ENCODE data around the gene NANOS1.
A peak's percentile ranks its signal among the peaks of the same experiment; 100 is the strongest.

The NANOS1 gene, protein sequence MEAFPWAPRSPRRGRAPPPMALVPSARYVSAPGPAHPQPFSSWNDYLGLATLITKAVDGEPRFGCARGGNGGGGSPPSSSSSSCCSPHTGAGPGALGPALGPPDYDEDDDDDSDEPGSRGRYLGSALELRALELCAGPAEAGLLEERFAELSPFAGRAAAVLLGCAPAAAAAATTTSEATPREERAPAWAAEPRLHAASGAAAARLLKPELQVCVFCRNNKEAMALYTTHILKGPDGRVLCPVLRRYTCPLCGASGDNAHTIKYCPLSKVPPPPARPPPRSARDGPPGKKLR

DNA sequence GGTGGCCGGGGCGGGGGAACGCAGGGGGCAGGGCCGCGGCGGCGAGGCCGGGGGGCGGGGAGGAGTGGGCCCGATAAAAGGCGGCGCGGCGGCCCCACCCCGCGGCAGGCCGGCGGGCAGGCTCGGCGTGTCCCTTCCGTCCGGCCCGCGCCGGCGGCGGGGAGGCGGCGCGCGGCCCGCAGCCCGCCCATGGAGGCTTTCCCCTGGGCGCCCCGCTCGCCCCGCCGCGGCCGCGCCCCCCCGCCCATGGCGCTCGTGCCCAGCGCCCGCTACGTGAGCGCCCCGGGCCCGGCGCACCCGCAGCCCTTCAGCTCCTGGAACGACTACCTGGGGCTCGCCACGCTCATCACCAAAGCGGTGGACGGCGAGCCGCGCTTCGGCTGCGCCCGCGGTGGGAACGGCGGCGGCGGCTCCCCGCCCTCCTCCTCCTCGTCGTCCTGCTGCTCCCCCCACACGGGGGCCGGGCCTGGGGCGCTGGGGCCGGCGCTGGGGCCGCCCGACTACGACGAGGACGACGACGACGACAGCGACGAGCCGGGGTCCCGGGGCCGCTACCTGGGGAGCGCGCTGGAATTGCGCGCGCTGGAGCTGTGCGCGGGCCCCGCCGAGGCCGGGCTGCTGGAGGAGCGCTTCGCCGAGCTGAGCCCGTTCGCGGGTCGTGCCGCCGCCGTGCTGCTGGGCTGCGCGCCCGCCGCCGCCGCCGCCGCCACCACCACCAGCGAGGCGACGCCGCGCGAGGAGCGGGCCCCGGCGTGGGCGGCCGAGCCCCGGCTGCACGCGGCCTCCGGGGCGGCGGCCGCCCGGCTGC is at the start of gene NANOS1:
NANOS1 (plus strand) TSS at position 102 of the 808 bp plus-strand sequence; CDS start at position 190, 88 bp downstream.
- H3K4me1 Mint-ChIP-seq, result peaks cover 11% of the 10 kb centered on the region
- no peaks in the 10 kb centered on the region for H3K9me3 Mint-ChIP-seq
- ATAC-seq (peak; percentile 46), DNase-seq (ENCODE audit: low spot score in 2 of 2) (peak; percentile 20 to 74)
- H3K4me3 Mint-ChIP-seq, result peak within 1 kb of the TSS; percentile 64
- H3K27ac Mint-ChIP-seq, result peak within 1 kb of the TSS; percentile 87
- H3K36me3 Mint-ChIP-seq, result peaks cover 44% of the 10 kb centered on the region

DNA sequence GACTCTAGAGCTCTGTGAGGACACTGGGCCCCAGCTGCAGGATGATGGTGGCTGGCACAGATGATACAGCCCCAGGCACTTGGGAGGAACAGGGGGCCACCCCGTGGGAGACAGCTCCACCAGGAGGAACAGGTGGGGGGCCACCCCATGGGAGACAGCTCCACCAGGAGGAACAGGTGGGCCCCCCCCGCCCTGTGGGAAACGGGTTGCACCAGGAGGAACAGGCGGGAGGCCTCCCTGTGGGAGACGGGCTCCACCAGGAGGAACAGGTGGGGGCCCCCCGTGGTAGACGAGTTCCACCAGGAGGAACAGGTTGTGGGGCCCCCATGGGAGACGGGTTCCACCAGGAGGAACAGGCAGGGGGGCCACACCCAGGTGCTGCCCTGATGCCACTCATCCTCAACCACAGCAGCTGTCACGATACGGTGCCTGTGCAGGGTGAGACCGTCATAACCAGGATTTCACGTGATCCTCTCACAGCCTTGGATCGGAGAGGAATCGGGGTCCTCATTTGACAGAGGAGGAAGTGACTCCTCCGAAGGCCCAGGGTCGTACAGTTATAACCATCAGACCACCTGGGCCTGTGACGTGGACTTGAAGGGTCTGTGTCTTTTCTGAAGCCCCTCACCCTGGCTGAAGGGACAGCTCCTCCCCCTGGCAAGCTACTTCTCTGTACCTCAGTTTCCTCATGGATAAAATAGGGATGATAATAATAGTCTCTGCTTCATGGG is 49.2 kb upstream of the NANOS1 start:
- no peak overlapping the region for H3K27ac Mint-ChIP-seq
- H3K9me3 Mint-ChIP-seq, result peaks cover 10% of the 10 kb centered on the region
- ATAC-seq, result no peak
- no peaks in the 10 kb centered on the region for H3K4me1 Mint-ChIP-seq
- no peaks in the 10 kb centered on the region for H3K36me3 Mint-ChIP-seq
- no peak overlapping the region for H3K4me3 Mint-ChIP-seq
- DNase-seq (ENCODE audit: low spot score in 2 of 2), result no peak

DNA sequence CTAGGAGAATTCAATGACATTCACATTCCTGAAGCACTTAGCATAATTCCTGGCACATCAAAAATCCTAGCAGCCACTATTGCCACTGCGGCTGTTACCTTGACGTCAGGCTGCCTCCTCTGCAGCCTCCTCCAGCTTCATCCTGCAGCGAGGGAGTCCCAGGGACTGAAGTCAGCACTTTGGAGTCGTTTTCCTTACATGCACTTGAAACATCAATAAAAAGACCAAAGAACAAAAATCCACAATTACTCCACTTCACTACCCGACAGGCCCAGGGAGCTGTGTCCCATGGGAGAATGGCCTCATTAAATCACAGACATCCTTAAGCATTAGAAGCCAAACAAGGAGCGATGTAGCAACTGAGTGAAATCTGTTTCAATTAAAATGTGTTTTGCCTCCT is 48.6 kb upstream of the NANOS1 start:
- Mint-ChIP-seq H3K4me3 (no peak overlapping the region), H3K36me3 (no peaks in the 10 kb centered on the region), H3K27ac (no peak overlapping the region), H3K9me3 (peaks cover 16% of the 10 kb centered on the region), H3K4me1 (no peaks in the 10 kb centered on the region)
- ATAC-seq (no peak), DNase-seq (ENCODE audit: low spot score in 2 of 2) (no peak)

DNA sequence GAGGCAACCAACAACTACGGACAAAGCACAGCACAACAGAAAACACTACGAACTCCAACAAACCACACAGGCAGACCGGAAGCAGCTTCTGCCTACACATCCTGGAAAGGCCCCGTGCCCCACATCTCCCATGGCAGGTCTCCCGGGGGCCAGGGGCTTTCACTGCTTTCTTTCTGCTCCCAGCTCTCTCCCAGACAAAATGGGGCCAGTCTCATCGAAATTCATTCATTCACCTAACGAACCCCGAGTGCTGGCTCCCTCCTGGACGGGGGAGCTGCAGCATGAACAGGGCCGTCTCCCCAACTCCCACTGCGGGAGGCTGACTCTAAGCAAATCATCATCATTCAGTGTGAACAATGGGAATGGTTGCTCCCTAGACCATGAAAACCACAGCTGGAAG is 47.6 kb upstream of the NANOS1 start:
- Mint-ChIP-seq H3K4me1 (peaks cover 3% of the 10 kb centered on the region), H3K27ac (no peak overlapping the region), H3K9me3 (peaks cover 16% of the 10 kb centered on the region), H3K36me3 (no peaks in the 10 kb centered on the region), H3K4me3 (no peak overlapping the region)
- ATAC-seq, result no peak
- no peak for DNase-seq (ENCODE audit: low spot score in 2 of 2)

DNA sequence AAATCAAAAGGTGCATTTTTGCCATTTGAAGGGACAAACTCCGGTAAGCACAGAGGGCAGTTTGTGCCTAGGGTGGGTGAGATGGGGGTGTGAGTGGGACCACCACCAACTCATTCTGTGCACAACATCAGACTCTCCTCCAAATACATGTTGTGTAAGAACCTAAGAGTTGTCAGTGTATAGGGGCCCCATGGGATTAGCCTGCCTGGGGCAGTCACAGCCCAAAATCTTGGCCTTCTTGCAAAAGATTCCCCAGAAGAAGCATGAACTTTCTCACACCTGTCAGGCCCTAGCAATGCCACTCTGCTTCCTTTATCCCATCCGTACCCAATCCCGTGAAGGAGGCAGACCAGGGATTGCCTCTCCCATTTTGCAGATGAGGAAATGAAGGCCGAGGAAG is 47.1 kb upstream of the NANOS1 start:
- peaks cover 8% of the 10 kb centered on the region for H3K4me1 Mint-ChIP-seq
- no peaks in the 10 kb centered on the region for H3K36me3 Mint-ChIP-seq
- no peak for DNase-seq (ENCODE audit: low spot score in 2 of 2)
- no peak for ATAC-seq
- no peak overlapping the region for H3K27ac Mint-ChIP-seq
- H3K4me3 Mint-ChIP-seq, result no peak overlapping the region
- peaks cover 16% of the 10 kb centered on the region for H3K9me3 Mint-ChIP-seq

DNA sequence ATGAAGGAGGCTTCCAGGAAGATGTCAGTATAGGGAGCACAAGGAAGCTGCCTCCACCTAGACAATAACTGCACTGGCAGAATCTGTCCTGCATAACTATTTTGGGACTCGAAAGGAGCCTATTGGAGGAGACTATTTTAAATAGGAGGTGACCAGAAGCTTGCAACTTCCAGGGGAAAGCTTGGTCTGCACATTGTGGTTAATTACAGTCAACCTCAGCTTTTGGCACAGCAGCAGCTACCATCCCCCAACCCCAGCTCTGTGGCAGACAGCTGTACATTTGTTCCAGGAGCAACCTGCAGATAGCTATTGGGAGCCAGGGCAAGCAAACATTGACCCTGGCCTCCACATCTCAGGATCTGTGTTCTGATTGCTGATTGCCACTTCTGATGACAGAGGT is 46.3 kb upstream of the NANOS1 start:
- DNase-seq (ENCODE audit: low spot score in 2 of 2), result no peak
- Mint-ChIP-seq H3K9me3 (peaks cover 16% of the 10 kb centered on the region), H3K4me3 (no peak overlapping the region), H3K36me3 (no peaks in the 10 kb centered on the region), H3K27ac (no peak overlapping the region), H3K4me1 (peaks cover 12% of the 10 kb centered on the region)
- no peak for ATAC-seq

DNA sequence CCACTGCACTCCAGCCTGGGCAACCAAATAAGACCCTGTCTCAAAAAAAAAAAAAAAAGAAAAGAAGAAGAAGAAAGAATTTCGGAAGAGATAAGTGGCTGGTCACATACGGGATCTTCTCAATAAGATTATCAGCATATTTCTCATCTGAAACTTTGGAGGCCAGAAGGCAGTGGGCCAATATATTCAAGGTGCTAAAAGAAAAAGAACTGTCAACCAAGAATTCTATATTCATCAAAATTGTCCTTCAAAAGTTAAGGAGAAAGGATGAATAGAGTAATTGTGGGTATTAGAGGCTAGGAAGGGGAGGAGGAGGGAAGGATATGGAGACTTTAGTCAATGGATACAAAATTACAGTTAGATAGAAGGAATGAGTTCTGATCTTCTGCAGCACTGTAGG is 43.9 kb upstream of the NANOS1 start:
- no peaks in the 10 kb centered on the region for H3K36me3 Mint-ChIP-seq
- peaks cover 16% of the 10 kb centered on the region for H3K9me3 Mint-ChIP-seq
- H3K27ac Mint-ChIP-seq, result no peak overlapping the region
- no peak overlapping the region for H3K4me3 Mint-ChIP-seq
- ATAC-seq (no peak), DNase-seq (ENCODE audit: low spot score in 2 of 2) (no peak)
- H3K4me1 Mint-ChIP-seq, result peaks cover 12% of the 10 kb centered on the region

DNA sequence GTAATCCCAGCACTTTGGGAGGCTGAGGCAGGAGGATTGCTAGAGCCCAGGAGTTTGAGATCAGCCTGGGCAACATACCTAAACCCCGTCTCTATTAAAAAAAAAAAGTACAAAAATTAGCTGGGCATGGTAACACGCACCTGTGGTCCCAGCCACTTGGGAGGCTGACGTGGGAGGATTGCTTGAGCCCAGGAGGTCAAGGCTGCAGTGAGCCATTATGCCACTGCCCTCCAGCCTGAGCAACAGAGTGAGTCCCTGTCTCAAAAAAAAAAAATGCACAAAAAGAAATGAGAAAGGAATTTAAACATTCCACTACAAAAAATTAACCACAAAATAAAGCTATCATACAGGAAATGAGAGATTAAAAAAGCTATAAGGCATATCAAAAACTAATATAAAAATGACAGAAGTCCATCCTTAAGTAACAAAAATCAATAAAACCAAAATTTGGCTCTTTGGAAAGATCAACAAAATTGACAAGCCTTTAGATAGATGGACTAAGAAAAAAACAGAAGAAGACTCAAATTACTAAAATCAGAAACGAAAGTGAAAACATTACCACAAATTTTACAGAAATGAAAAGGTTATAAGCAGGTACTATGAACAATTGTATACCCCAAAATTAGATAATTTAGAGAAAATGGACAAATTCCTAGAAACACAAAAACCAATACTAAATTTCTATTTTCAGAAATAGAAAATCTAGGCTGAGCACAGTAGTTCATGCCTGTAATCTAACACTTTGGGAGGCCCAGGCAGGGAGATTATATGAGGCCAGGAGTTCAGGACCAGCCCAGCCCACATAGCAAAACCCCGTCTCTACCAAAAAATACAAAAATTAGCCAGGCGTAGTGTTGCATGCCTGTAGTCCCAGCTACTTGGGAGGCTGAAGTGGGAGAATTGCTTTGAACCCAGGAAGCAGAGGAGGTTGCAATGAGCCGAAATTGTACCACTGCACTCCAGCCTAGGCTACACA is 42.4 kb upstream of the NANOS1 start:
- H3K27ac Mint-ChIP-seq, result peak overlapping the region; percentile 52
- no peaks in the 10 kb centered on the region for H3K36me3 Mint-ChIP-seq
- ATAC-seq (peak; percentile 58), DNase-seq (ENCODE audit: low spot score in 2 of 2) (no peak)
- peaks cover 16% of the 10 kb centered on the region for H3K9me3 Mint-ChIP-seq
- H3K4me3 Mint-ChIP-seq, result no peak overlapping the region
- H3K4me1 Mint-ChIP-seq, result peaks cover 12% of the 10 kb centered on the region

DNA sequence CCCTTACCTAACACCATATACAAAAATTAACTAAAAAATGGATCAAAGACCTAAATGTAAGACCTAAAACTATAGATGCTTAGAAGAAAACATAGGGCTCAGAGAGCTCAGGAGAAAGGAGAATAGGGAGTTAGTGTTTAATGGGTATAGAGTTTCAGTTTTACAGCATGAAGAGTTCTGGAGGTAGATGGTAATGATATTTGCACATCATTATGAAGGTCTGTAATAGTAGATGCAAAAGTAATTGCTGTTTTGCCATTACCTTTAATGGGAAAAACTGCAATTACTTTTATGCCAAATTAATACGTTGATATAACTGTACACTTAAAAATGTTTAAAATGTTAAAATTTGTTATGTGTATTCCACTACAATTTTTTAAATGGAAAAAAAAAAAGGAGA is 39.2 kb upstream of the NANOS1 start:
- DNase-seq (ENCODE audit: low spot score in 2 of 2), result no peak
- no peak overlapping the region for H3K4me3 Mint-ChIP-seq
- peaks cover 12% of the 10 kb centered on the region for H3K4me1 Mint-ChIP-seq
- H3K9me3 Mint-ChIP-seq, result peaks cover 6% of the 10 kb centered on the region
- no peak for ATAC-seq
- H3K27ac Mint-ChIP-seq, result no peak overlapping the region
- no peaks in the 10 kb centered on the region for H3K36me3 Mint-ChIP-seq

DNA sequence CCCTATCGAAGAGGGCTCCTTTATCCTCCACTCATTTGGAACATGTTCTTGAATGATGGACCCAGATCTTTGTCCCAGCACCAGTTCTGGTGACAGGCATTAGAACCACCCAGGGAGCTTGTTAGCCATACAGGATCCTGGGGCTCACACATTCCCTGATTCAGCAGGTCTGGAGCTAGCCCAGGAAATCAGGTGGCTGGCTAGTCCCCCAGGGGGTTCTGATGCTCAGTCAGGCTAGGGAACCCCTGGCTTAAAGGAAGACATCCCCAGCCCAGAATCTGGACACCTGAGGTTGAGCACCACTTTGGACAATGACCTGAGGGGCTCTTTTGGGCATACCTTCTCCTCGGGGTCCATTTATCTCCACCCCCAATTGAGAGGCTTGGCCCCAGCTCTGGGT is 37.0 kb upstream of the NANOS1 start:
- Mint-ChIP-seq H3K27ac (no peak overlapping the region), H3K4me3 (no peak overlapping the region)

DNA sequence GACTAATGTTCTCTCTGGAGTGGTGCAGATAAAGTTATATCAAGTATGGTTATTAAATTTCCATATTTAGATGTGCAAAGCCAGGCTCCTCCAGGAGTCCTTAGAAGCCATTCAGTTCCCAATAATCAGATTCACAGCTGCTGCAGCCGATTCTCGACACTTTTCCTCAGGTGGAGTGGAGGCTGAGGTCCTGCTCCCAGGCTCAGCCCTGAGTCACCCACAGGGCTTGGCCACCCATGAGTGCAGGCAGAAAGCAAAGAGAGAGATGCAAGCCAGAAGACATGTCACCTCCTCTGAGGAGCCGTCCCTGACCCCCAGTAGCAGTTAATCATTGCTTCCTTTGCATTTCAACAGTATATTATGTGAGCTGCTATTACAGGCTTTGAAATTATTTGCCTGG is 36.3 kb upstream of the NANOS1 start:
- Mint-ChIP-seq H3K4me3 (no peak overlapping the region), H3K9me3 (no peaks in the 10 kb centered on the region)
- ATAC-seq, result no peak

More for the DNA sequence above, 37.0 kb upstream of the NANOS1 start:
- Mint-ChIP-seq H3K9me3 (no peaks in the 10 kb centered on the region), H3K4me1 (peaks cover 4% of the 10 kb centered on the region), H3K36me3 (no peaks in the 10 kb centered on the region)
- DNase-seq (ENCODE audit: low spot score in 2 of 2) (no peak), ATAC-seq (no peak)

DNA sequence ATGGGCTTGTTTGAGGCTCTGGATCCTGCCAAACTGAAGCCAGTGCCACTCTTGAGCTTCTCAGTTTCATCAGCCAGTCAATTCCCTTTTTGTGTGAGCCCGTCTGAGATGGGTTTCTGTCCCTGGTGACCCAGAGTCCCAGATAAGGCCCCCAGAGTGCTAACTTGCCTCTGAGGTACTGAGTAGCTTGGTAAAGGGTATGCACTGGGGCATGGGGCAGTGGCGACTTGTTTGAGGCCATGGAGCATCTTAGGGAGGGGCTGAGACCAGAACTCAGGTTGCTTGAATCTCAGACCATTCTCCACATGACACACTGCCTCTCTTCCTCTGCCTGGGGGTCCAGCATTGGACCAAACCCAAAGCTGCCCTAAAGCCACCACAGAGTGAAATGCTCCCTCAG is 35.2 kb upstream of the NANOS1 start:
- no peak for DNase-seq (ENCODE audit: low spot score in 2 of 2)
- H3K9me3 Mint-ChIP-seq, result no peaks in the 10 kb centered on the region
- H3K27ac Mint-ChIP-seq, result no peak overlapping the region
- H3K36me3 Mint-ChIP-seq, result no peaks in the 10 kb centered on the region
- H3K4me1 Mint-ChIP-seq, result no peaks in the 10 kb centered on the region
- no peak for ATAC-seq
- no peak overlapping the region for H3K4me3 Mint-ChIP-seq

More for the DNA sequence above, 36.3 kb upstream of the NANOS1 start:
- Mint-ChIP-seq H3K27ac (no peak overlapping the region), H3K4me1 (no peaks in the 10 kb centered on the region), H3K36me3 (no peaks in the 10 kb centered on the region)
- no peak for DNase-seq (ENCODE audit: low spot score in 2 of 2)

DNA sequence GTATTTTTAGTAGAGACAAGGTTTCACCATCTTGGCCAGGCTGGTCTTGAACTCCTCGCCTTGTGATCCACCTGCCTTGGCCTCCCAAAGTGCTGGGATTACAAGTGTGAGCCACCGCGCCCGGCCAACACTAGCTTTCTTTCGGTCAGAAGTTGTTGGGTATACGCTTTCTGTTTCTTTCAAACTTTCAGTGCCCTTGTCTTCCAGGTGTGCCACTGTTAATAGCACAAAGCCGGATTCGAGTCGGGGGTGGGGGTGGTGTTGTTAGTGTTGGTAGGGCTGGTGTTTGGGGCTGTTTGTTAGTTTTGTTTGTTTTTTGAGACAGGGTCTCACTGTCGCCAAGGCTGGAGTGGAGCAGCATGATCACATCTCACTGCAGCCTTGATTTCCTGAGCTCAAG is 33.8 kb upstream of the NANOS1 start:
- Mint-ChIP-seq H3K27ac (no peak overlapping the region), H3K9me3 (no peaks in the 10 kb centered on the region), H3K4me3 (no peak overlapping the region), H3K4me1 (no peaks in the 10 kb centered on the region), H3K36me3 (no peaks in the 10 kb centered on the region)
- ATAC-seq, result no peak
- no peak for DNase-seq (ENCODE audit: low spot score in 2 of 2)

DNA sequence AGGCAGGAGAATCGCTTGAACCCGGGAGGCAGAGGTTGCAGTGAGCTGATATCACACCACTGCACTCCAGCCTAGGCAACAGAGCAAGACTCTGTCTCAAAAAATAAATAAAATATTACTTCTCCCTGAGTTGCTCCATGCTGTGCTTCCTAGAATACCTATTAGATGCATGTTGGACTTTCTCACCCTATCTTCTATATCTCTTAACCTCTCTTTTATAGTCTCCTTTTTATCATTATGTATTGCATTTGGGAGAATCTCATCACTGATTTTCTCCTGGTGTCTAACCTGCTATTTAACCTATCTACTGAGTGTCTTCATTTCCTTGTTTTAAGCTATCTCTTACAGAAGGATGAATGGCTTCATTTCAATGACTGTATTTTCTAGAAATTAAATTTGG is 32.1 kb upstream of the NANOS1 start:
- Mint-ChIP-seq H3K36me3 (no peaks in the 10 kb centered on the region), H3K27ac (no peak overlapping the region)
- no peak for DNase-seq (ENCODE audit: low spot score in 2 of 2)

DNA sequence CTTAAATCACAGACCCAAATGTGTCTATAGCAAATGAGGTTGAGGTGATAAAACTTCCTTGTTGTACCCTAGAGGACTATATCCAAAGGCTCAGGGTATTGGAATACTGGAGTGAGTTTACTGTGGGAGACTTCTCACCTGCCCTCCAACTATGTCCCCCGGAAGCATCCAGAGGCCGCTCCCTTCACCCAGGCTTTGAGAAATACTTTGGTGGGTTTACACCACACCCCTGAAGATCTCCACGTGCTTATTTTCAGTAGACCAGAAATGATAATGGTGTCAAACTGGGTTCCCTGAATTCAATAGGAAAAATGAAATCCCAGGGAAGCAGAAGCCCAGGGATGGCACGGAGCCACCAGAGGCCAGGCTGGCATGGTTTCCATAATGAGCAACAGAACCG is 31.3 kb upstream of the NANOS1 start:
- no peak for ATAC-seq
- Mint-ChIP-seq H3K4me3 (no peak overlapping the region), H3K27ac (no peak overlapping the region), H3K9me3 (no peaks in the 10 kb centered on the region), H3K36me3 (no peaks in the 10 kb centered on the region), H3K4me1 (no peaks in the 10 kb centered on the region)
- DNase-seq (ENCODE audit: low spot score in 2 of 2), result no peak

More for the DNA sequence above, 32.1 kb upstream of the NANOS1 start:
- Mint-ChIP-seq H3K9me3 (no peaks in the 10 kb centered on the region), H3K4me3 (no peak overlapping the region), H3K4me1 (no peaks in the 10 kb centered on the region)
- ATAC-seq, result no peak
